PFSK-1 (cell line): ENCODE data around the gene LYPD6B.

Experiments
- FOXP2 ChIP-seq: optimal IDR thresholded peaks from 2 replicates; pipeline ENCODE3; 2011; ENCODE audit warnings: borderline replicate concordance, control low read depth, inconsistent platforms; ENCODE audit not compliant: insufficient read depth; ENCODE audit errors: extremely low read length, extremely low read depth
- POLR2AphosphoS5 ChIP-seq: IDR thresholded peaks from 2 replicates; pipeline ENCODE4 v1.6.1; 2012; ENCODE audit warnings: low read depth, mild to moderate bottlenecking, control low read depth, low read length, moderate library complexity
- REST ChIP-seq, 2 experiments: IDR thresholded peaks; 2 replicates each; pipeline versions ENCODE4 v1.6.1 to v1.8.0; 2011 to 2012; ENCODE audit warnings: low read depth in 2 of 2, low read length in 2 of 2, control low read depth in 1 of 2, inconsistent platforms in 1 of 2, mild to moderate bottlenecking in 1 of 2, moderate library complexity in 1 of 2; ENCODE audit not compliant: insufficient read depth in 1 of 2
- SIN3A ChIP-seq: IDR thresholded peaks from 2 replicates; pipeline ENCODE4 v1.6.1; 2012; ENCODE audit warnings: mild to moderate bottlenecking, low read length, moderate library complexity, borderline replicate concordance; ENCODE audit not compliant: insufficient read depth
- TAF1 ChIP-seq: IDR thresholded peaks from 2 replicates; pipeline ENCODE4 v1.6.1; 2012; ENCODE audit warnings: low read length, control low read depth, borderline replicate concordance; ENCODE audit not compliant: insufficient read depth

Gene LYPD6B

GRCh38 chr2:149188291-149188690, 149.8 kb downstream of the LYPD6B start:
- TF ChIP-seq POLR2AphosphoS5: no peak
- TF ChIP-seq TAF1: no peak
- no peak for TF ChIP-seq SIN3A
- TF ChIP-seq REST (IDR thresholded peaks at IDR 0.05; ENCODE audit: insufficient read depth in 1 of 2, low read depth in 2 of 2, low read length in 2 of 2): no peak
- no peak for TF ChIP-seq FOXP2

- no peak for TF ChIP-seq TAF1
- no peak for TF ChIP-seq POLR2AphosphoS5
- no peak for TF ChIP-seq SIN3A
- no peak for TF ChIP-seq REST (IDR thresholded peaks at IDR 0.05; ENCODE audit: insufficient read depth in 1 of 2, low read depth in 2 of 2, low read length in 2 of 2)
- TF ChIP-seq FOXP2: no peak
Measured at GRCh38 chr2:149189769-149190168, 151.3 kb downstream of the LYPD6B start.

- TF ChIP-seq POLR2AphosphoS5: no peak
- TF ChIP-seq TAF1: no peak
- TF ChIP-seq SIN3A: no peak
- TF ChIP-seq FOXP2: no peak
- TF ChIP-seq REST (IDR thresholded peaks at IDR 0.05; ENCODE audit: insufficient read depth in 1 of 2, low read depth in 2 of 2, low read length in 2 of 2): no peak
Measured at GRCh38 chr2:149191915-149192314, 153.4 kb downstream of the LYPD6B start.

DNA sequence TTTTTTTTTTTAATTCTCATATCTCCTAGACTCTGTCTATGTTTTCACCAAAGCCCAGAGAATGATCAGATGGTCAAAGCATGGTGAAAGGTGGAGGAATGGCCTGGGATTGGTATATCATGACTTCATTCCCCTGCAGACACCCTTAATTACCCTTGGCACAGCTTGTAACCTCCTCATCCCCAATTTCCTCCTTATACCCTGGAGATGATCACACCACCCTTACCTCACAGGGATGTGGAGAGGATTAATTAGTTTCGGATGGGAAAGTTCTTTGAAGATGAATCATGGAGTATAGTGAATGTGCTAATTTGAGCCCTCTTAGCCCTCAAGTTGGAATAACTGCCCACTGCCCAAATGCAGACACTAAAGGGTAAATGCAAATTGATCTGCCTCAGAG, 153.9 kb downstream of the LYPD6B start:
- TF ChIP-seq POLR2AphosphoS5: no peak
- no peak for TF ChIP-seq REST (IDR thresholded peaks at IDR 0.05; ENCODE audit: insufficient read depth in 1 of 2, low read depth in 2 of 2, low read length in 2 of 2)
- TF ChIP-seq FOXP2: no peak
- no peak for TF ChIP-seq SIN3A
- TF ChIP-seq TAF1: no peak

- TF ChIP-seq SIN3A (no peak), POLR2AphosphoS5 (no peak), REST (IDR thresholded peaks at IDR 0.05; ENCODE audit: insufficient read depth in 1 of 2, low read depth in 2 of 2, low read length in 2 of 2) (no peak)
Measured at GRCh38 chr2:149200109-149200520, 161.6 kb downstream of the LYPD6B start.
